Nephron progenitor cell (in vitro differentiated cells): Measurements from ENCODE around the gene KIAA0753.
A peak's percentile ranks its signal among the peaks of the same experiment; 100 is the strongest.
"Not testable (repeated sequence)": the region's sequence is repeated elsewhere in the genome, so short reads cannot be mapped to it uniquely, and the experiment has no call there.

Source experiments
- DNase-seq: peaks from one replicate; pipeline ENCODE4 v3.0.0; 2021
- H3K27ac Mint-ChIP-seq: 2 replicates; pipeline ENCODE4 v1.8.0; 2021; ENCODE audit warnings: mild to moderate bottlenecking, moderate library complexity, mixed read lengths
- H3K27me3 Mint-ChIP-seq: 2 replicates; pipeline ENCODE4 v1.8.0; 2021; ENCODE audit warnings: mild to moderate bottlenecking, low read depth, mixed read lengths; ENCODE audit not compliant: poor library complexity
- H3K36me3 Mint-ChIP-seq: 2 replicates; pipeline ENCODE4 v1.8.0; 2021; ENCODE audit warnings: low read depth, mixed read lengths
- H3K4me1 Mint-ChIP-seq: 2 replicates; pipeline ENCODE4 v1.8.0; 2021; ENCODE audit warnings: mixed read lengths
- H3K4me3 Mint-ChIP-seq: 2 replicates; pipeline ENCODE4 v1.8.0; 2021; ENCODE audit warnings: mild to moderate bottlenecking, moderate library complexity, mixed read lengths
- H3K9me3 Mint-ChIP-seq: 2 replicates; pipeline ENCODE4 v1.8.0; 2021; ENCODE audit warnings: mild to moderate bottlenecking, moderate library complexity, mixed read lengths
- TF ChIP-seq, protein P1 (sequence below): fragments of 200-600 bp; sonication (generic); IDR thresholded peaks from 2 replicates; pipeline ENCODE4 v1.5.0; 2021; ENCODE audit warnings: antibody characterized with exemption

Gene KIAA0753

DNA sequence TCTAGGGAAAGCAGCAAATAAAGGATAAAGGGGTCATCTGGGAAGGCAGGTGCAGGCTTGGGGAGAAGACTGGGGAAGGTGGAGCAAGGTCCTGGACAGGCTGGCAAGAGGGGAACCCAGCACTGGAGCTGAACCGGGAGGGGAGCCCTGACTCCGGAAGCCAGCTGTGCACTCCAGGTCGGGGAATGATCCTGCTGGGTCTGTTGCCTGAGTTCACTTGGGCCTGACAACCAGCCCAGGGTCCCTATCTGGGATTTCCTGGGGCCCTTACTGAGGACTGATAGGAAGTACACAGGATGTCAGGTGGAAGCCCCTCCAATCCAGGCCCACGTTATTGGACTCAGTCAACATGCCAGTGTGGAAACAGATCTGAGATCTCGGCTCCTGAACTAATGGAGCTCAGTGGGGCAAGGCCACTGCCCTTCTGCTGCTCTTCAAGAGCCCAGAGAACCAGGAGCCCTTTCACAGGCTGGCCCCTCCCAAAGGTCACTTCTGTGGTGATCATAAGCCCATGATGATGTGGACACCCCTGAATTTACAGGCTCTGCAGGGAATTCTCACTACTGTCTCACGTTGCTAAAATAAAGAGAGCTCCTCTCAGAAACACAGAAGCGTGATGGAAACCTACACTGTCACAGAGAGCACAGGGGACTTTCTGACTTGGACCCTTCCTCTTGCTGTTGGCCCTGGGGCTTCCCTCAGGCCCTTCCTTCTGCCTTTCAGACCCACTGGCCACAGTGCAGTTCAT is 64.3 kb downstream of the KIAA0753 start:
- Mint-ChIP-seq H3K9me3 (no peaks in the 10 kb centered on the region), H3K36me3 (peaks cover 47% of the 10 kb centered on the region), H3K27me3 (no peaks in the 10 kb centered on the region), H3K27ac (peak overlapping the region; percentile 97), H3K4me3 (no peak overlapping the region), H3K4me1 (peaks cover 64% of the 10 kb centered on the region)
- TF ChIP-seq, protein P1, sequence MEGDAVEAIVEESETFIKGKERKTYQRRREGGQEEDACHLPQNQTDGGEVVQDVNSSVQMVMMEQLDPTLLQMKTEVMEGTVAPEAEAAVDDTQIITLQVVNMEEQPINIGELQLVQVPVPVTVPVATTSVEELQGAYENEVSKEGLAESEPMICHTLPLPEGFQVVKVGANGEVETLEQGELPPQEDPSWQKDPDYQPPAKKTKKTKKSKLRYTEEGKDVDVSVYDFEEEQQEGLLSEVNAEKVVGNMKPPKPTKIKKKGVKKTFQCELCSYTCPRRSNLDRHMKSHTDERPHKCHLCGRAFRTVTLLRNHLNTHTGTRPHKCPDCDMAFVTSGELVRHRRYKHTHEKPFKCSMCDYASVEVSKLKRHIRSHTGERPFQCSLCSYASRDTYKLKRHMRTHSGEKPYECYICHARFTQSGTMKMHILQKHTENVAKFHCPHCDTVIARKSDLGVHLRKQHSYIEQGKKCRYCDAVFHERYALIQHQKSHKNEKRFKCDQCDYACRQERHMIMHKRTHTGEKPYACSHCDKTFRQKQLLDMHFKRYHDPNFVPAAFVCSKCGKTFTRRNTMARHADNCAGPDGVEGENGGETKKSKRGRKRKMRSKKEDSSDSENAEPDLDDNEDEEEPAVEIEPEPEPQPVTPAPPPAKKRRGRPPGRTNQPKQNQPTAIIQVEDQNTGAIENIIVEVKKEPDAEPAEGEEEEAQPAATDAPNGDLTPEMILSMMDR, result no peak
- DNase-seq, result no peak

DNA sequence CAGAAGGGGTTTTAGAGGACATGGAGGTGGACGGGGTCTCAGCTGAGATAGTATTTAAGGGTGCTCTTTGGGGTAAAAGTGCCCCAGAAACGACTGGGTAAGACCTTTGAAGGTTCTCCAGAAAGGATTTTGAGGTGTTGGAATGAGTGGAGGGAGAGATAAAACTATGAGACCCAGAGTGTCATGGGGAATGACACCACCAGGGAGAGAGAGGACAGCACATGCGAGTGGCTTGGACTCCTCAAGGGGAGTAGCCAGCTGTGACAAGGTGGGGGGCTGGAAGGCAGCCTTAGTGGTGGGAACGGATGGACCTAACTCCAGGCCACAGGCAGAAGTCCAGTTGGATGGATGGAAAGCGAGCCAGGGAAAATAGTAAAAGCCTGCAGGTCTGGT is 64.9 kb downstream of the KIAA0753 start:
- no peak for DNase-seq
- Mint-ChIP-seq H3K36me3 (peaks cover 41% of the 10 kb centered on the region), H3K4me3 (peak overlapping the region; percentile 48), H3K27ac (peak overlapping the region; percentile 97), H3K4me1 (peaks cover 71% of the 10 kb centered on the region), H3K27me3 (no peaks in the 10 kb centered on the region), H3K9me3 (no peaks in the 10 kb centered on the region)
- TF ChIP-seq, protein P1, result no peak

DNA sequence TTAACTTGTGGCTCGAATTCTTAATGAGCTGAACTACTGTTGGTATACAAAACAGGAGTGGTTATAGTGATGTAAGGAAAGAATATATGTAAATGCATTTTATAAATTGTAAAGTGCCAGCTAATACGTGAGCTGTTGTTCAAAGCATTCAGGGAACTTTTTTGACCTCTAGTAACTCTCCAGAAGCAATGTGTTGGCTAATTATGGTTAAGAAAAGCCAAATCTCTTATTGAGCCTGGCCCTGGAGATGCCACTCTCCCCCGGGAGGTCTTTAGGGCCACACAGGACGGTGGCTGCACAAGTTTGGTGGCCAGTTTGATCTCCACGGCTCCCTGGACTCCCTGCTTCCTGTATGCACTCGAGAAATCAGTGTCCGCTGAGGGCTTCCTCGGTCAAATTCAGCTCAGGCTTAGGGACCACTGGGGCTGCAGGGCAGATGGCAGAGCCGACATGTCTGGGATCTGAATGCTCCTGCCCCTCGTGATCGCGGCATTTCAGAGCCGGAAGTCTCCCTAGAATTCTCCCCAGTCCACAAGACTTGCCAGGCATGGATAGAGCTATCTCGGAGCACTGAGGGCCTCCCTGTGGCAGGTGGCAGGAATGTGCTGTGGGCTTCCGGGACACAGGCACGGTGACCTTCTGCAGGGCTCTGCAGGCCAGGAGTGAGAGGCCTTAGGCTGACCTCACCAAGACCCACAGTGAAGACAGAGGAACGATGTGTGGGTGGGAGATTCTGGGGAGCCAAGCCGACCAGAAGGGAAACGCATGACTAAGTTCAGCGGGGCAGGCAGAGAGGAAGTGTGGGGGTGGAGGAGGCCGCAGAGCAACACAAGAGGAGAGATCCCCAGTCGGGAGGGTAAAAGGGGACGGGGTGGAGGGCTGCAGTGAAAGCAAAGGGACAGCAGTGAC is 65.6 kb downstream of the KIAA0753 start:
- Mint-ChIP-seq H3K4me3 (peak overlapping the region; percentile 48), H3K9me3 (no peaks in the 10 kb centered on the region), H3K27ac (peak overlapping the region; percentile 97), H3K36me3 (peaks cover 43% of the 10 kb centered on the region), H3K4me1 (peaks cover 75% of the 10 kb centered on the region), H3K27me3 (peaks cover 2% of the 10 kb centered on the region)
- DNase-seq, result peak; percentile 40
- TF ChIP-seq, protein P1, result no peak

DNA sequence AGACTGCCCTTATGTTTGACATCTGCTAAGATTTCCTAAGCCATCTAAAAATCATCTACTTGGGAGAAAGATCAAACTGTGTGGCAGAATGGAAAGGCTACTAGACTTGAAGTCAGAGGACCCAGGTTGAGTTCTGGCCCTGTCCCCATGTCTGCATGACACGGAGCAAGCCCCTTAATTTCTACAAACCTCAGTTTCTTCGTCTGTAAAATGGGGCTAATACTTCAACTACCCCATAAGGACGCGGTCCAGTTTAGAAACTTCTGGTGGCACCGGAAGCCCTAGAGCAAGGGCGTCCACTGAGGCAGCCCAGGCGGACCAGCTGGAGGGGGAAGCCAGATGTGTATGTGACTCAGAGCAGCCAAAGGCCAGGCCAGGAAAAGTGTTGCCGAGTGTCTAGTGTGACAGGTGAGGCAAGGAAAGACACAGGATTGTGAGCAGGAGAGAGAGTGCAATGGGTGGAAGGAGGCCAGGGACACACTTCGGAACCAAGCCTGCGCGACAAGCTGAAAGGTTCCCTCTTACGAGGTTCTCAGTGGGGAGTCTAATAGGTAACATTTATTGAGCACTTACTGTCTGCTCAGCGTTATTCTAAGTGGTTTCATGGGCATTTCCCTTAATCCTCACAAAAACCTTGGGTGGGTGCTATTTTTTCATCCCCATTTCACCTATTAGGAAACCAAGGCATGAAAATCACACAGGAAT is 66.4 kb downstream of the KIAA0753 start:
- no peak overlapping the region for H3K4me3 Mint-ChIP-seq
- H3K27me3 Mint-ChIP-seq, result peaks cover 3% of the 10 kb centered on the region
- H3K4me1 Mint-ChIP-seq, result peaks cover 83% of the 10 kb centered on the region
- peaks cover 41% of the 10 kb centered on the region for H3K36me3 Mint-ChIP-seq
- TF ChIP-seq, protein P1, result no peak
- DNase-seq, result no peak
- H3K9me3 Mint-ChIP-seq, result no peaks in the 10 kb centered on the region
- H3K27ac Mint-ChIP-seq, result no peak overlapping the region

DNA sequence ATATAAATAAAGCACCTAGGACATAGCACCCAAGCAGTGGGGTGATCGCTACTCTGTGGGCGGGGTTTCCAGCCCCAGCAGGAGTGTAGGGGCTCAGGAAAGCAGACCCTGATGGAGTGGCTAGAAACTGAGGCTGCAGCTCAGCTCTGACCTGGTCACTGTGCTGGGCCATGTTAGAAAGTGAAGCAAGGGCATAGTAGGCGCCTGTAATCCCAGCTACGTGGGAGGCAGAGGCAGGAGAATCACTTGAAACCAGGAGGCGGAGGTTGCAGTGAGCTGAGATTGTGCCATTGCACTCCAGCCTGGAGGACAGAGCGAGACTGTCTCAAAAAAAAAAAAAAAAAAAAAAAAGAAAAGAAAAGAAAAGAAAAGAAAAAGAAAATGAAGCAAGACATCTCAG is 67.0 kb downstream of the KIAA0753 start:
- H3K9me3 Mint-ChIP-seq, DNase-seq, H3K27me3 Mint-ChIP-seq, H3K4me3 Mint-ChIP-seq: not testable (repeated sequence)
- H3K27ac Mint-ChIP-seq, result peak overlapping the region; percentile 78
- H3K36me3 Mint-ChIP-seq, result peaks cover 35% of the 10 kb centered on the region
- H3K4me1 Mint-ChIP-seq, result peaks cover 77% of the 10 kb centered on the region

DNA sequence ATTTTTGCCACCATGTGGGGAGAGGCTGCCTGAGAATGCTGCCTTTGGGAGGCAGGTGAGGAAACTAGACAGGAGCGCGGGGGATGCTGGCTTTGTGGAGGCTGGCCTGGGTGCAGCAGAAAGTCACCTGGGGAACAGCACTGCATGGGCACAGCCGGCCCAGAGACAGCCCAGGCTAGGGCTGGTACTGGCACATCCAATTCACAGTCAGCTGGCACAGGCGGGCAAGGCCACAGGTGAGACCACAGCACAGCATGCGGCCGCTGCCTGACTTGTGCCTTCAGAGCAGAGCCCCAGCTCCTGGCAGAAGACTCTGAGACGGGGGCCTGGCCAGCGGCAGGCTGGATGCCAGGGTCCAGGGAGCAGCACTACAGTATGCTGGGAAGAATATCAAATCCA is 67.5 kb downstream of the KIAA0753 start:
- peaks cover 3% of the 10 kb centered on the region for H3K27me3 Mint-ChIP-seq
- H3K36me3 Mint-ChIP-seq, result peaks cover 31% of the 10 kb centered on the region
- peaks cover 79% of the 10 kb centered on the region for H3K4me1 Mint-ChIP-seq
- DNase-seq, result no peak
- H3K27ac Mint-ChIP-seq, result no peak overlapping the region
- TF ChIP-seq, protein P1, result no peak
- H3K9me3 Mint-ChIP-seq, result no peaks in the 10 kb centered on the region
- H3K4me3 Mint-ChIP-seq, result no peak overlapping the region
